GM06990 (cell line): Measurements from ENCODE around the gene SLC44A1.

Experiments
- DNase-seq: peaks from one replicate; pipeline ENCODE4 v3.0.0-alpha.2; 2011; ENCODE audit not compliant: insufficient read length; ENCODE audit errors: extremely low read depth
- H3K27me3 ChIP-seq: replicated peaks from 2 replicates; pipeline ENCODE4 v1.6.0; 2011; ENCODE audit warnings: low read length; ENCODE audit not compliant: control insufficient read depth, insufficient read depth
- H3K36me3 ChIP-seq: 2 replicates; pipeline ENCODE4 v1.5.1; 2011; ENCODE audit warnings: low read length; ENCODE audit not compliant: control insufficient read depth, insufficient read depth
- H3K4me3 ChIP-seq: replicated peaks from 2 replicates; pipeline ENCODE4 v1.5.1; 2011; ENCODE audit warnings: low read depth, mild to moderate bottlenecking, control low read depth, low read length
- TF ChIP-seq, protein P1 (sequence below): IDR thresholded peaks from 2 replicates; pipeline ENCODE4 v1.5.1; 2011; ENCODE audit warnings: low read length, control low read depth, mild to moderate bottlenecking, inconsistent platforms; ENCODE audit not compliant: insufficient read depth, poor library complexity, severe bottlenecking

SLC44A1 gene

DNA sequence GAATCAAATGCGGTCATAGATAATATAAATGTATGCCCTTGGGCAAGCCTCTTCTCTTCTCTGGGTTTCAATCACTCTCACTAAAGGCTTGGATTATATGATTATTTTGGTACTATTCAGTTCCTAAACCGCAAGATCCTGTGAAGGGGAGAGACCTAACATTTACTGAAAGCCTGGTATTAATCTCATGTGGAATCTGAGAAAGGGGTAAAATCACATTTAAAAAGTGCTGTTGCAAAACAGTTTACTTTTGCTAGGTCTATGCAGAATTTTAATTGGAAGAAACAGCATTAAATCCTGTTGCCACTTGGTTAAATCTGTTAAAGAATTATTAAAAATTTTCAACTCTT, 50.7 kb downstream of the SLC44A1 start:
- Histone ChIP-seq H3K36me3 (no peaks in the 10 kb centered on the region; the same call in 1 of the 2 replicates), H3K27me3 (no peaks in the 10 kb centered on the region), H3K4me3 (no peak overlapping the region)
- no peak for DNase-seq
- TF ChIP-seq, protein P1, sequence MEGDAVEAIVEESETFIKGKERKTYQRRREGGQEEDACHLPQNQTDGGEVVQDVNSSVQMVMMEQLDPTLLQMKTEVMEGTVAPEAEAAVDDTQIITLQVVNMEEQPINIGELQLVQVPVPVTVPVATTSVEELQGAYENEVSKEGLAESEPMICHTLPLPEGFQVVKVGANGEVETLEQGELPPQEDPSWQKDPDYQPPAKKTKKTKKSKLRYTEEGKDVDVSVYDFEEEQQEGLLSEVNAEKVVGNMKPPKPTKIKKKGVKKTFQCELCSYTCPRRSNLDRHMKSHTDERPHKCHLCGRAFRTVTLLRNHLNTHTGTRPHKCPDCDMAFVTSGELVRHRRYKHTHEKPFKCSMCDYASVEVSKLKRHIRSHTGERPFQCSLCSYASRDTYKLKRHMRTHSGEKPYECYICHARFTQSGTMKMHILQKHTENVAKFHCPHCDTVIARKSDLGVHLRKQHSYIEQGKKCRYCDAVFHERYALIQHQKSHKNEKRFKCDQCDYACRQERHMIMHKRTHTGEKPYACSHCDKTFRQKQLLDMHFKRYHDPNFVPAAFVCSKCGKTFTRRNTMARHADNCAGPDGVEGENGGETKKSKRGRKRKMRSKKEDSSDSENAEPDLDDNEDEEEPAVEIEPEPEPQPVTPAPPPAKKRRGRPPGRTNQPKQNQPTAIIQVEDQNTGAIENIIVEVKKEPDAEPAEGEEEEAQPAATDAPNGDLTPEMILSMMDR, result no peak

- no peaks in the 10 kb centered on the region for H3K27me3 ChIP-seq
- TF ChIP-seq, protein P1, result no peak
- H3K4me3 ChIP-seq, result no peak overlapping the region
- no peak for DNase-seq
- H3K36me3 ChIP-seq, result no peaks in the 10 kb centered on the region; the same call in 1 of the 2 replicates
These were observed 51.5 kb downstream of the SLC44A1 start for GRCh38 chr9:105295986-105296385.

DNA sequence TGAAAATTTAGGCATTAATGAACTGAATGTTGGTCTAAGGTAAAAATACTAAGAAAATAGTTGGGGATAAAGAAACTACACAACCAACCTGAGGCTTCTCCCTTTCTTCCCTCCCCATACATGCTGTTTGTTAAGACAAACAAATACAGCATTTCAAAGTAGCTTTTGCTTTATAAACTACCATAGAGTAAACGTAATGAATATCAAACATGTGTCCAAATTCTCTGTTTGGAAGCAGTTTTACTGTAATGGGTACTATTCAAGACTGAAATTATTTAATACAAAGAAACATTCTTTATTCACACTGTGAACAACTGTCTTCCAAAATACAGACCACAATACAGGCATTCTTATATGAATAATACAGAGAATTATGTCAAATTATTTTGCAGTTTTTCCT, 52.0 kb downstream of the SLC44A1 start:
- Histone ChIP-seq H3K36me3 (no peaks in the 10 kb centered on the region; the same call in 1 of the 2 replicates), H3K27me3 (no peaks in the 10 kb centered on the region), H3K4me3 (no peak overlapping the region)
- DNase-seq, result no peak
- TF ChIP-seq, protein P1, result no peak

DNA sequence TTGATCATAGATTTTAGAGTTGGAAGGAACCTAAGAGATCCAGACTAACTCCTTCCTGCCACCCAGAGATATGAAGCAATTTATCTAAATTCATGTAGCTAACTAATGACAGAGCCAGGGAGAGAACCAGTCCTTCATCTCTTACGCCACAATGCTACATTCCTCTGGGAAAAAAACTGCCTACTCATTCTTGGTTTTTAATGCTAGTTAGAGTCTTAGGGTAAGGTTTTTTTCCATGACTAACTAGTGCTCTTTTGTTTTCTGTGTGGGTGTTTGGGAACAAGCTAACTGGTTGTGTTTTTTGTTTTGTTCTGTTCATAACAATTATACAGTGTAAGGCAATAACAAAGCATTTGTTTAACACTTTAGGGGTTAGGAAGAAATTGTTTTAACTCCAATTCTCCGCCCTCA, 52.4 kb downstream of the SLC44A1 start:
- TF ChIP-seq, protein P1, result no peak
- H3K4me3 ChIP-seq, result no peak overlapping the region
- no peaks in the 10 kb centered on the region; the same call in 1 of the 2 replicates for H3K36me3 ChIP-seq
- no peak for DNase-seq
- no peaks in the 10 kb centered on the region for H3K27me3 ChIP-seq

- H3K36me3 ChIP-seq, result no peaks in the 10 kb centered on the region; the same call in 1 of the 2 replicates
- H3K27me3 ChIP-seq, result no peaks in the 10 kb centered on the region
- H3K4me3 ChIP-seq, result no peak overlapping the region
- no peak for DNase-seq
- TF ChIP-seq, protein P1, result no peak
These were observed 53.1 kb downstream of the SLC44A1 start for GRCh38 chr9:105297442-105298075.
